ENCODE data around the gene ZNF414.
"Not testable (repeated sequence)": the region's sequence is repeated elsewhere in the genome, so short reads cannot be mapped to it uniquely, and the experiment has no call there.

ZNF414 gene

DNA sequence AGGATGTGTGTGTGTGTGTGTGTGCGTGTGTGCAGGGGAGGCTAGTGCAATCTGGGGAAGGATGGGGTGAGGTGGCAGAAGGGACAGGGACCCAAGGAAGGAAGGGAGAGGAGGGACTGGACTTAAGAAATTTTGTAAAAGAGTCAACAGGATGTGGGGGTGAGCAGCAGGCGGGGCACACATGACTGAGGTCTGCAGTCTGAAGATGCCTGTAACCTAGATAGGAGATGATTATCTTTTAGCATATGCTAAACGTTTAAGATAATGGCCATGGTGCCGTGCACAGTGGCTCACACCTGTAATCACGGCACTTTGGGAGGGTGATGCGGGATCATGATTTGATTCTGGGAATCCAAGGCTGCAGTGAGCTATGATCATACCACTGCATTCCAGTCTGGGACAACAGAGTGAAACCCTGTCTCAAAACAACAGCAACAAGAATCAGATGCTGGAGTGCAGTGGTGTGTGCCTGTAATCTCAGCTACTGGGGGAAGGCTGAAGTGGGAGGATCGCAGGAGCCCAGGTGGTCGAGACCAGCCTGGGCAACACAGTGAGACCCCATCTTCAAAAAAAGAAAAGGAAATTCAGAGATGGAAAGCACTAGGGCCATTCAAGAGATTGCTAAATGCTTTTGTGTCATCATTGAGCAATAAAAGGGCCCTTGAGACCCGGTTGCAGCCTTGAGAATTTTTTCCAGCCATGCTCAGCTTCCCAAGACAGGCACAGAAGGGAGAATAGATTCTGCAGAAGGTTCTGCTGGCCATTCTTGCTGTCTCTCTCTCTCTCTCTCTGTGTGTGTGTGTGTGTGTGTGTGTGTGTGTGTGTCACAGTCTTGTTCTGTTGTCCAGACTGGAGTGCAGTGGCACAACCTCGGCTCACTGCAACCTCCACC lies 3.8 kb upstream of the ZNF414 start:
- DNase-seq = peak; percentile 66 to 67

GRCh38 chr19:8515317-8515716 lies 1.4 kb upstream of the ZNF414 start:
- peak; percentile 65 to 67 for DNase-seq

- DNase-seq = not testable (repeated sequence)
Measured at GRCh38 chr19:8514505-8515009, 590 bp upstream of the ZNF414 start.

DNA sequence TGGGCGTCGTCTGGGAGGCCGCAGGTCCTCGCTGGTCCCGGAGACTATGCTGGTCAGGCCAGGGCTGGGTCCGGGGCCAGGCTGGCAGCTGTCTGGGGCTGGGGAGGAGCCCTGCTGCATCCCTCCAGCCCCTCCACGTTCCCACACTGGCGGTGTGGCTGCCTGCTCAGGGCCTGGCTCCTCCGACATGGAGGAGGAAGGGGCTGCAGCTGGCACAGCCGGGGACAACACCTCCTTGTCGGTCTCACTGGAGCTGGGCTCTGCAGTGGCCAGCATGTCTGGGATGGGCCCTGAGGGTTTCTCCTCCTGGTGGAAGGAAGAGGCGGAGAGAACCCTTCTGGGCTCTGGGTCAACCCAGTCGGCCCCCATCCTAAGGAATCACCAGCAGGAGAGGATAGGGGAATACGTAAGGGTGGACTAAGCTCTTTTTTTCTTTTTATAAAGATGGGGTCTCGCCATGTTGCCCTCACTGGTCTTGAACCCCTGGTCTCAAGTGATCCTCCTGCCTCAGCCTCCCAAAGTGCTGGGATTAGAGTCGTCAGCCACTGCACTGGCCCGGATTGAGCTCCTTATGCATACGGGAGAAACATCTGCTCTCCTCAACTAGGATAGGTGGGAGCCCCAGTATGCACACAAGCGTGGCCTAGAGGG lies 806 bp downstream of the ZNF414 start:
- DNase-seq = no peak

DNA sequence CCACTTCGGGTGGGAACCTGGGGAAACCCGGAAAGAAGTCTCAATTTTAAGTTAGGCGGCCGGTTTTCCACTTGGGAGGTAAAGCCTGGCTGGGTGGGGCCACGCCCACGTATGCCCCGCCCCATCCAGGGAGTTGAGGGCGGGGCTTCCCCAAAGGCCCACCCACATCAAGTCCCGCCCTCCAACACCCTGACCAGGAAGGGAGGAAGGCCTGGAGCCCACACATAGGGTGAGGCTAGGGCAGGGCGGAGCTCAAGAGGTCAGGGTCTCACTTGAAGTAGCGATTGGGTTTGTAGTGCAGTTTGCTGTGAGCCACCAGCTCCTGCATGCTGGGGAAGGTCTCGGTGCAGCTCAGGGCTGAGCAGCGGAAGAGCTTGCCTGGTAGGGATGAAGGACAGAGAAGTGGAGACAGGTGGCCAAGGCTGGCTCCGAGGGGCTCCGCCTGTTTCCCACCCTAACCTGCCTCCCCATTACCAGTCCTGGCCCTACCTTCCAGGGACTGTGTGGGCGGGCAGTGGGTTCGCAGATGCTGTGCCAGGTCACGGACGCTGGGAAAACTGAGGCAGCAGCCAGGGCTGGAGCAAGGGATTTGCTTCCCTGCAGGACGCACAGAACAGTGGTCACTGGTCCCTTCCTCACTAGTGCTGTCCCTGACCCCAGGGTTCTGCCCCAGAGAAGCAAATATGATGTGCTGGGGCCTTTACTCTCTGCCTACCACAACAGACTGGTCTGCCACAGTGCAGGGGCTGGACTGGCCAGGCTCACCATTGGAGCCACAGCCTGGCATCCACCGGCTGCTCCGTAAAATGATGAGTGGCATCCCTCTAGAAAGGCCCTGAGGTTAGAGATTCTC lies 1.6 kb downstream of the ZNF414 start:
- no peak for DNase-seq

GRCh38 chr19:8511573-8512101 lies 2.3 kb downstream of the ZNF414 start:
- no peak for DNase-seq

GRCh38 chr19:8510589-8511115 lies 3.3 kb downstream of the ZNF414 start:
- DNase-seq = no peak

DNA sequence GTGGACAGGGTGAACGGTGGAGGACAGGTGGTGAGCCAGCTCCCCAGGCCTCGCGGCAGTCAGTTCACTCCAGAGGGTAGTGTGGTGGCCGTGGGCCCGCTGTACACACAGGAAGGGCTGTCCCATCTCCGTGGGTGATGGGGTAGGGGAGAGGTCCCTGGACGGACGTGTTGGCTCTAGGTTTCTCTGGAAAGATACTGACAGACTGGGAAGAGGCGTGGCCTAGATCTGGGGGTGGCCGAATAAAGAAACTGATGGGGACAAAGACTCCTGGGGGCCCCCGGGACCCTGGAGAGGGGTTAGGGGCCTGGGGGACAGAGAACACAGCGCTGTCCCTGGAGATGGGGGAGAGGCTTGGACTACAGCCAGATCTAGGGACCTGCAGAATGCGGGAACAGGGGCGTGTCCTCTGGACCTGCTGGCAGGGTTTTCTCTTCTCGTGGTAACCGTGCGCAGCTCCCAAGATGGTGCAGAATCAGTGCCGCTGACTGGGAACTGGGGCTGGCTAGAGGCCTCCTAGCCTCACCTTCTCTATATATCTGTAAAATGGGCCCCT lies 7.5 kb downstream of the ZNF414 start:
- no peak for DNase-seq

GRCh38 chr19:8505680-8506401 lies 8.1 kb downstream of the ZNF414 start:
- peak; percentile 58 to 69 for DNase-seq

- no peak for DNase-seq
Measured at GRCh38 chr19:8504919-8505318, 9.0 kb downstream of the ZNF414 start.

GRCh38 chr19:8504171-8504570 lies 9.8 kb downstream of the ZNF414 start:
- no peak for DNase-seq

- DNase-seq = peak in 1 of 2 donors; percentile 37
Measured at GRCh38 chr19:8503510-8503909, 10.5 kb downstream of the ZNF414 start.

GRCh38 chr19:8501981-8502380 lies 12.0 kb downstream of the ZNF414 start:
- DNase-seq = no peak

- DNase-seq = no peak
Measured at GRCh38 chr19:8501516-8501915, 12.5 kb downstream of the ZNF414 start.

DNA sequence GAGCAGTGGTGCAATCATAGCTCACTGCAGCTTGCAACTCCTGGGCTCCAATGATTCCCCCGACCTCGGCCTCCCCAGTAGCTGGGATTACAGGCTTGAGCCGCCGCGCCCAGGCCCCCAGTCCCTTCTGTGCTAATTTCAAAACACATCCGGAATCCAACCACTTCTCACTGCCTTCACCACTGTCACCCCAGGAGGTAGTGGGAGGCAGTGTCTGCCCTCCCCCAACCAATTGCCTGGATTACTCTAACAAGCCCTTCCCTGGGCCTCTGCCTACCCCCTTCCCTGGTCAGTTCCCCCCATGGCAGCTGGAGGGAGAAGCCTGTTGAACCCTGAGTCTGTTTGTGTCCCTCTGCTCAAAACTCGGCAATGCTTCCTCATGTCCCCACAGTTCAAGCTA lies 13.8 kb downstream of the ZNF414 start:
- DNase-seq = no peak

- no peak for DNase-seq
Measured at GRCh38 chr19:8499048-8499833, 14.7 kb downstream of the ZNF414 start.

DNA sequence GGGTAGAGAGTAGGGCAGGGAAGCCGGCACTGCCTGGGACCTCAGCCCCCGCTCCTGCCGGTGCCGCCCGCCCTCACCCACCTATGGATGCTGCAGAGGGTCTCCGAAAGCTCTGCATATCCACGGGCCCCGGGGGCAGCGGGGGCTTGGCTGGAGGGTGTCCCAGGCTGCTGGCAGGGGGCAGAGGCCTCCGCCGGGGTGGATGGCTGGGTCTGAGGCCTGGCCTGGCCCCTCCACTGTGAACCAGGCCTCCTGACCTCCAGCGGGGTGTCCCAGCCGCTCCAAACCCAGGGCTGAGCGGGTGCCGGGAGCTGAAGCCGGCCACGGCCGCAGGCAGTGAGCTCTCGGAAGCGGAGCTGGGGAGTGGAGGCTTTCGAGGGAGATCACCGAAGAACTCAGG lies 15.7 kb downstream of the ZNF414 start:
- no peak for DNase-seq

- peak in 1 of 2 donors; percentile 43 for DNase-seq
Measured at GRCh38 chr19:8494158-8494557, 19.8 kb downstream of the ZNF414 start.

DNA sequence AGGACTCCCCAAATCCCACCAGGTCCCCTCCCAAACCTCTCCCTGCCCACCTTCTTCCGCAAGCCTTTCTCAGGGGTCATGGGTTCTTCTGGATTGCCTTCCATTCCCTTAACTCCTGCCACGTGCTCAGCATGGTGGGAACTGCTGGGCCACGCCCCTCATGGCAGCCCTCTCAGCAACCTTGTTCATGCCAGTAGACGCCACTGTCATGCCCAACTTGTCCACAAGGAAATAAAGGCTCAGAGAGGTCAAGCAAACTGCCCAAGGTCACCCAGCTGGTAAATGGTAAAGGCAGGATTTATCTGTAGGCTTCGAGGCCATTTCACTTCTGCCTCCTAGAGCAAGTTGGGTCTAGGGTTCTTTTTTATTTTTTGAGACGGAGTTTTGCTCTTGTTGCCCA lies 22.4 kb downstream of the ZNF414 start:
- no peak for DNase-seq

- no peak for DNase-seq
Measured at GRCh38 chr19:8490873-8491272, 23.1 kb downstream of the ZNF414 start.

DNA sequence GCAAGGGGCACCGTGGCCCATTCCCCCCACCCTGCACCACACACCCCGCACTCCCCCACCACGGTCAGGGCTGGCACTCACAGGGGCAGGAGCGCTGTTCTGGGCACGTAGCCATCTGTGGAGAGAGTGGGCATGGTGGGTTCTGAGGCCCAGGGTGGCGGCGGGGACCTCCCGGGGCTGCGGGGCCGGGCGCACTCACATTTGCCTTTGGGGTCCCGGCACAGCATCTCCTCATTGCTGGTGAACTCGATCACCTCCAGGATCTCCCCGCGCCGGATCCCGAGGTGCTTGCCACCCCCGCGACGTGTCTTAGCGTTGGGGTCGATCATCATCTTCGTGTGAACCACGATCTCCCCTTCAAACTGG lies 23.6 kb downstream of the ZNF414 start:
- no peak for DNase-seq

Measured in CD4-positive, alpha-beta T cell treated with Interleukin-1 beta for 1 hour (primary cell).